Tibial nerve (tissue), 3 donors: ENCODE results near the gene SLC23A2.

ENCODE experiments used
- POLR2A ChIP-seq, 2 donors: fragments of 450-650 bp; IDR thresholded peaks; one replicate each; pipeline ENCODE4 v1.6.1; 2017; ENCODE audit warnings: antibody characterized with exemption in 2 of 2, mild to moderate bottlenecking in 2 of 2, moderate library complexity in 2 of 2
- TF ChIP-seq, protein P1 (sequence below), 5 experiments: fragments of 200-600 bp in 3 of 5; fragments of 450-650 bp in 2 of 5; sonication (generic) in 3 of 5; IDR thresholded peaks; one replicate each; pipeline ENCODE4 v1.5.1; 2016 to 2019; ENCODE audit warnings: antibody characterized with exemption in 5 of 5, mild to moderate bottlenecking in 3 of 5, moderate library complexity in 2 of 5

DNA sequence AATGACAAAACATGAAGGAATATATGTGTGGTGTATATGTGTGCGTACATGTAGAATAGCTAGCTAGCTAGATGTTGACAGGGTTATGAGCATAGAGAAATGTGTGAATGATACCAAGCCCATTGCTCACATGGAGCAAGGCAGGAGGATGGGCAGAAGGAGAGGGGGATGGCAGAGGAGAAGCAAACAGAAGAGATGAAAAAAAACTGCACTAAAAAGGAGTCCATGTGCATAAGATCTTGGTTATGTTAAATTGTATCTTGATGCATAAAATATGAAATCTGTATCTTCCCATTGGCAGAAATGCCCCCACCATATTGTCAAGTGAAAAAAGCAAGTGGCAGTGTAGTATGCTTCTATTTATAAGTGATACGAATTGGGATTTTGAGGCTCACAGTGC is 154.5 kb downstream of the SLC23A2 start:
- TF ChIP-seq POLR2A (IDR thresholded peaks at IDR 0.05), result no peak
- TF ChIP-seq, protein P1, sequence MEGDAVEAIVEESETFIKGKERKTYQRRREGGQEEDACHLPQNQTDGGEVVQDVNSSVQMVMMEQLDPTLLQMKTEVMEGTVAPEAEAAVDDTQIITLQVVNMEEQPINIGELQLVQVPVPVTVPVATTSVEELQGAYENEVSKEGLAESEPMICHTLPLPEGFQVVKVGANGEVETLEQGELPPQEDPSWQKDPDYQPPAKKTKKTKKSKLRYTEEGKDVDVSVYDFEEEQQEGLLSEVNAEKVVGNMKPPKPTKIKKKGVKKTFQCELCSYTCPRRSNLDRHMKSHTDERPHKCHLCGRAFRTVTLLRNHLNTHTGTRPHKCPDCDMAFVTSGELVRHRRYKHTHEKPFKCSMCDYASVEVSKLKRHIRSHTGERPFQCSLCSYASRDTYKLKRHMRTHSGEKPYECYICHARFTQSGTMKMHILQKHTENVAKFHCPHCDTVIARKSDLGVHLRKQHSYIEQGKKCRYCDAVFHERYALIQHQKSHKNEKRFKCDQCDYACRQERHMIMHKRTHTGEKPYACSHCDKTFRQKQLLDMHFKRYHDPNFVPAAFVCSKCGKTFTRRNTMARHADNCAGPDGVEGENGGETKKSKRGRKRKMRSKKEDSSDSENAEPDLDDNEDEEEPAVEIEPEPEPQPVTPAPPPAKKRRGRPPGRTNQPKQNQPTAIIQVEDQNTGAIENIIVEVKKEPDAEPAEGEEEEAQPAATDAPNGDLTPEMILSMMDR (IDR thresholded peaks at IDR 0.05), result no peak
